DND-41 (cell line): ENCODE data around the gene BRAP.

ENCODE experiments used
- ATAC-seq: fragments of 200-7000 bp; cut with Tn5 transposase; 3 replicates; pipeline ENCODE4 v1.9.1; 2021; ENCODE audit warnings: low read depth; ENCODE audit not compliant: insufficient read depth
- DNase-seq: peaks from one replicate; pipeline ENCODE4 v3.0.0-alpha.2; 2020
- H2AFZ ChIP-seq: 2 replicates; pipeline ENCODE4 v1.6.0; 2012; ENCODE audit warnings: low read depth, low read length
- H3K27ac ChIP-seq: 2 replicates; pipeline ENCODE4 v1.5.1; 2012; ENCODE audit warnings: low read length, inconsistent platforms
- H3K27me3 ChIP-seq: fragments of 200-600 bp; sonication (generic); 2 replicates; pipeline ENCODE4 v1.6.0; 2012; ENCODE audit warnings: low read length, mild to moderate bottlenecking, inconsistent platforms; ENCODE audit not compliant: insufficient read depth, poor library complexity
- H3K36me3 ChIP-seq: 2 replicates; pipeline ENCODE4 v1.5.1; 2012; ENCODE audit warnings: low read length, inconsistent platforms; ENCODE audit not compliant: insufficient read depth
- H3K4me1 ChIP-seq: 2 replicates; pipeline ENCODE4 v1.5.1; 2012; ENCODE audit warnings: mild to moderate bottlenecking, low read length; ENCODE audit not compliant: insufficient read depth
- H3K4me2 ChIP-seq: 2 replicates; pipeline ENCODE4 v1.6.0; 2012; ENCODE audit warnings: mild to moderate bottlenecking, moderate library complexity, low read length, inconsistent platforms; ENCODE audit not compliant: insufficient read depth
- H3K4me3 ChIP-seq, 2 experiments: fragments of 200-600 bp in 1 of 2; shearing (Covaris generic) in 1 of 2; 2 replicates each; pipeline ENCODE4 v1.5.1; 2012 to 2016; ENCODE audit warnings: inconsistent platforms in 2 of 2, low read length in 2 of 2, mild to moderate bottlenecking in 2 of 2, low read depth in 1 of 2, moderate library complexity in 1 of 2
- H3K79me2 ChIP-seq: 2 replicates; pipeline ENCODE4 v1.6.0; 2012; ENCODE audit warnings: low read length, inconsistent platforms; ENCODE audit not compliant: insufficient read depth
- H3K9ac ChIP-seq: 2 replicates; pipeline ENCODE4 v1.6.0; 2012; ENCODE audit warnings: low read depth, mild to moderate bottlenecking, inconsistent platforms, low read length, moderate library complexity
- H3K9me3 ChIP-seq: 2 replicates; pipeline ENCODE4 v1.5.1; 2012; ENCODE audit warnings: low read length, moderate library complexity, mild to moderate bottlenecking, inconsistent platforms; ENCODE audit not compliant: insufficient read depth, severe bottlenecking
- H4K20me1 ChIP-seq: 2 replicates; pipeline ENCODE4 v1.6.0; 2012; ENCODE audit warnings: low read length; ENCODE audit not compliant: insufficient read depth
- CTCF ChIP-seq: IDR thresholded peaks from 2 replicates; pipeline ENCODE4 v1.5.1; 2012; ENCODE audit warnings: borderline replicate concordance, low read length, moderate library complexity, mild to moderate bottlenecking; ENCODE audit not compliant: poor library complexity, severe bottlenecking; ENCODE audit errors: extremely low read depth
- EZH2 ChIP-seq: IDR thresholded peaks from 3 replicates; pipeline ENCODE4 v1.6.1; 2012; ENCODE audit warnings: borderline replicate concordance, low read depth, mild to moderate bottlenecking, moderate library complexity, low read length, inconsistent platforms; ENCODE audit not compliant: severe bottlenecking

The BRAP gene

GRCh38 chr12:111672822-111673381 is 12.9 kb downstream of the BRAP start:
- H3K36me3 ChIP-seq = peaks cover 79% of the 10 kb centered on the region
- H3K27ac ChIP-seq = no peak overlapping the region
- no peak for TF ChIP-seq CTCF
- no peak for TF ChIP-seq EZH2
- no peak overlapping the region for H3K4me2 ChIP-seq
- DNase-seq (no peak), ATAC-seq (no peak)
- H3K27me3 ChIP-seq = no peaks in the 10 kb centered on the region
- no peak overlapping the region for H3K9ac ChIP-seq
- no peak overlapping the region for H2AFZ ChIP-seq
- H3K4me3 ChIP-seq = no peak overlapping the region
- no peaks in the 10 kb centered on the region for H3K9me3 ChIP-seq
- no peaks in the 10 kb centered on the region for H3K4me1 ChIP-seq
- no peaks in the 10 kb centered on the region for H4K20me1 ChIP-seq
- H3K79me2 ChIP-seq = peaks cover 3% of the 10 kb centered on the region; the same call in 1 of the 2 replicates

GRCh38 chr12:111664961-111665865 is 20.5 kb downstream of the BRAP start:
- Histone ChIP-seq H3K4me3 (no peak overlapping the region), H4K20me1 (no peaks in the 10 kb centered on the region), H3K27ac (no peak overlapping the region), H3K36me3 (peaks cover 62% of the 10 kb centered on the region), H3K4me2 (no peak overlapping the region), H3K9ac (no peak overlapping the region), H3K9me3 (no peaks in the 10 kb centered on the region), H3K4me1 (no peaks in the 10 kb centered on the region), H3K27me3 (no peaks in the 10 kb centered on the region), H3K79me2 (no peaks in the 10 kb centered on the region), H2AFZ (no peak overlapping the region)
- ATAC-seq = no peak
- no peak for TF ChIP-seq EZH2
- no peak for TF ChIP-seq CTCF
- no peak for DNase-seq

- peaks cover 63% of the 10 kb centered on the region for H3K36me3 ChIP-seq
- H3K4me2 ChIP-seq = no peak overlapping the region
- no peaks in the 10 kb centered on the region for H3K27me3 ChIP-seq
- DNase-seq (no peak), ATAC-seq (no peak)
- TF ChIP-seq CTCF = no peak
- no peak for TF ChIP-seq EZH2
- no peaks in the 10 kb centered on the region for H3K9me3 ChIP-seq
- H4K20me1 ChIP-seq = no peaks in the 10 kb centered on the region
- no peaks in the 10 kb centered on the region for H3K79me2 ChIP-seq
- H3K4me1 ChIP-seq = no peaks in the 10 kb centered on the region
- no peak overlapping the region for H3K9ac ChIP-seq
- H3K27ac ChIP-seq = no peak overlapping the region
- H3K4me3 ChIP-seq = no peak overlapping the region
- H2AFZ ChIP-seq = no peak overlapping the region
Measured at GRCh38 chr12:111664499-111664898, 21.3 kb downstream of the BRAP start.
